A549 (cell line): ENCODE data around the gene CCL25. TPM values are rescaled to one million over a fixed set of nuclear protein-coding genes. Genes with fewer than 3 reads are reported as not detected.

Source experiments
- ATAC-seq, 2 experiments: fragments of 200-7000 bp in 1 of 2; fragments of >200 bp in 1 of 2; cut with Nextera tagmentation in 1 of 2; cut with Tn5 transposase in 1 of 2; 3 replicates each; pipeline versions ENCODE4 v1.8.0 to v1.9.1; 2018 to 2020; ENCODE audit warnings: mild to moderate bottlenecking in 1 of 2, moderate library complexity in 1 of 2
- CTCF ChIA-PET: fragments of 300-600 bp; sonication (Branson Sonifier 250); formaldehyde crosslinking; extraction: SDS; loops from one replicate; lab custom pipeline; 2021; ENCODE audit warnings: antibody characterized with exemption, inconsistent platforms; lab: Yijun Ruan, JAX
- POLR2A ChIA-PET: fragments of 350-600 bp; formaldehyde crosslinking; extraction: SDS; loops from one replicate; lab custom pipeline; 2021; ENCODE audit warnings: antibody characterized with exemption, inconsistent platforms; lab: Yijun Ruan, JAX
- DNase-seq, 2 experiments: peaks; one replicate each; pipeline versions ENCODE4 v3.0.0 to v3.0.0-alpha.2; 2011 to 2016; ENCODE audit warnings: low read depth in 1 of 2, low spot score in 1 of 2
- FAIRE-seq: peaks from 2 replicates; lab custom pipeline; 2011; peaks lifted over from hg19 to GRCh38; lab: Jason Lieb, UNC
- H3K27ac ChIP-seq, 2 experiments: fragments of >200 bp; sonication (Bioruptor Twin); formaldehyde crosslinking; 3 replicates each; pipeline ENCODE4 v1.5.1; 2016 to 2017
- H3K4me1 ChIP-seq: fragments of >200 bp; sonication (Bioruptor Twin); formaldehyde crosslinking; 3 replicates; pipeline ENCODE4 v1.6.1; 2016
- H3K4me2 ChIP-seq: fragments of >200 bp; sonication (Bioruptor Twin); formaldehyde crosslinking; 3 replicates; pipeline ENCODE4 v1.6.1; 2016
- H3K4me3 ChIP-seq: fragments of >200 bp; sonication (Bioruptor Twin); formaldehyde crosslinking; 3 replicates; pipeline ENCODE4 v1.5.1; 2016
- H3K9me3 ChIP-seq: fragments of >200 bp; sonication (Bioruptor Twin); formaldehyde crosslinking; 3 replicates; pipeline ENCODE4 v1.6.1; 2016
- BCL3 ChIP-seq: fragments of >200 bp; sonication (Bioruptor Twin); formaldehyde crosslinking; IDR thresholded peaks from 3 replicates; pipeline ENCODE4 v1.6.1; 2016
- BHLHE40 ChIP-seq: IDR thresholded peaks from 2 replicates; pipeline ENCODE4 v1.6.1; 2012; ENCODE audit warnings: low read depth, low read length, inconsistent platforms
- CTCF ChIP-seq: fragments of >200 bp; sonication (Bioruptor Twin); formaldehyde crosslinking; IDR thresholded peaks from 3 replicates; pipeline ENCODE4 v1.5.1; 2016
- ESRRA ChIP-seq: fragments of 150-350 bp; IDR thresholded peaks from 2 replicates; pipeline ENCODE4 v1.6.1; 2014; ENCODE audit warnings: mild to moderate bottlenecking, low read length, borderline replicate concordance
- FOSB ChIP-seq: fragments of 250-450 bp; sonication (Bioruptor Pico); IDR thresholded peaks from 2 replicates; pipeline ENCODE4 v1.5.0; 2020; ENCODE audit warnings: mild to moderate bottlenecking, moderate library complexity
- FOSL2 ChIP-seq, 2 experiments: fragments of 450-650 bp in 1 of 2; fragments of >200 bp in 1 of 2; sonication (Bioruptor Twin) in 1 of 2; formaldehyde crosslinking; IDR thresholded peaks; 2 replicates each; pipeline versions ENCODE4 v1.5.0 to v1.6.1; 2016 to 2020; ENCODE audit warnings: mild to moderate bottlenecking in 1 of 2, moderate library complexity in 1 of 2
- JUN ChIP-seq, 2 experiments: fragments of >200 bp; sonication (Bioruptor Twin); formaldehyde crosslinking; IDR thresholded peaks; 2 replicates in 1 of 2; 3 replicates in 1 of 2; pipeline ENCODE4 v1.6.1; 2016 to 2017
- MAZ ChIP-seq: fragments of 150-350 bp; IDR thresholded peaks from 2 replicates; pipeline ENCODE4 v1.6.1; 2014; ENCODE audit warnings: antibody characterized with exemption, low read depth, low read length, borderline replicate concordance
- NPAS2 ChIP-seq: fragments of 250-450 bp; sonication (Bioruptor Pico); IDR thresholded peaks from 2 replicates; pipeline ENCODE4 v1.8.0; 2022; ENCODE audit warnings: mild to moderate bottlenecking, moderate library complexity, borderline replicate concordance
- PHF8 ChIP-seq: fragments of 200-600 bp; sonication (generic); IDR thresholded peaks from 2 replicates; pipeline ENCODE4 v1.6.1; 2016; ENCODE audit warnings: low read depth, mild to moderate bottlenecking, antibody characterized with exemption, moderate library complexity, borderline replicate concordance
- RARB ChIP-seq: fragments of 250-450 bp; sonication (Bioruptor Pico); IDR thresholded peaks from 2 replicates; pipeline ENCODE4 v1.8.0; 2021; ENCODE audit warnings: mild to moderate bottlenecking, moderate library complexity
- RNF2 ChIP-seq: fragments of 200-600 bp; sonication (generic); IDR thresholded peaks from 2 replicates; pipeline ENCODE4 v1.6.1; 2016; ENCODE audit warnings: low read depth, mild to moderate bottlenecking, antibody characterized with exemption, moderate library complexity, borderline replicate concordance
- SREBF2 ChIP-seq: fragments of 450-650 bp; IDR thresholded peaks from 2 replicates; pipeline ENCODE4 v1.6.1; 2014; ENCODE audit warnings: mild to moderate bottlenecking, moderate library complexity
- USF2 ChIP-seq: fragments of 450-650 bp; IDR thresholded peaks from 2 replicates; pipeline ENCODE4 v1.6.1; 2014; ENCODE audit warnings: antibody characterized with exemption
- ZC3H11A ChIP-seq: fragments of 450-650 bp; IDR thresholded peaks from 2 replicates; pipeline ENCODE4 v1.6.1; 2014; ENCODE audit warnings: antibody characterized with exemption, mild to moderate bottlenecking
- ZFP36 ChIP-seq: fragments of 450-650 bp; IDR thresholded peaks from 2 replicates; pipeline ENCODE4 v1.6.1; 2014; ENCODE audit warnings: borderline replicate concordance; ENCODE audit not compliant: partially characterized antibody
- ZNF302 ChIP-seq: fragments of 250-450 bp; sonication (Bioruptor Pico); IDR thresholded peaks from 2 replicates; pipeline ENCODE4 v1.9.0; 2021; ENCODE audit warnings: inconsistent platforms, mild to moderate bottlenecking, moderate library complexity
- ZSCAN20 ChIP-seq: fragments of 250-450 bp; sonication (Bioruptor Pico); IDR thresholded peaks from 2 replicates; pipeline ENCODE4 v1.8.0; 2022; ENCODE audit warnings: mild to moderate bottlenecking, moderate library complexity
- WGBS: methylation state at CpG from one replicate; pipeline ENCODE4 v1.1.6; 2017; ENCODE audit errors: missing lambda C conversion rate; 5-methylcytosine and 5-hydroxymethylcytosine counted together
- polyA plus RNA-seq, 4 experiments: library from polyadenylated mRNA; depleted of rRNA in 3 of 4; stranded (reverse); fragments of >200 nt; fragmentation: RNase III in 1 of 4; extraction: RNeasy Plus Mini Kit Qiagen cat#74134 plus additional on column Dnase treatment in 1 of 4; gene quantifications; 2 replicates in 3 of 4; 3 replicates in 1 of 4; pipeline ENCODE4 v1.2.3, GENCODE V29; 2011 to 2017

The CCL25 gene
- polyA plus RNA-seq, 2 of the 4 experiments (the other 2 are of a cell fraction): not detected

GRCh38 chr19:8108560-8109445, 56.2 kb downstream of the CCL25 start:
- H3K4me1 ChIP-seq: peaks cover 2% of the 10 kb centered on the region; the same call in 1 of the 3 replicates
- no peak for FAIRE-seq
- TF ChIP-seq NPAS2 (CRISPR knock-in tag) (no peak), MAZ (no peak), SREBF2 (no peak), ZFP36 (no peak), RARB (CRISPR knock-in tag) (no peak), FOSB (CRISPR knock-in tag) (no peak), USF2 (no peak), ESRRA (no peak)
- H3K4me3 ChIP-seq: no peak overlapping the region
- WGBS: 33% methylated on average over 10 of the region's 19 CpGs
- H3K27ac ChIP-seq: no peak overlapping the region
- no peak overlapping the region for H3K4me2 ChIP-seq
- no peaks in the 10 kb centered on the region for H3K9me3 ChIP-seq
- POLR2A ChIA-PET: no interaction called here
- 0 out of 6 replicates have a peak, but pooled peaks of 1 of the 2 experiments have one; percentile 16 for ATAC-seq
- CTCF ChIA-PET: interaction anchor here (0.6 to 0.9 kb wide), 2 partner anchors 20 to 42 kb away, joined by 3 to 4 read pairs; no protein-coding TSS in a partner anchor
- no peak for DNase-seq

- POLR2A ChIA-PET: no interaction called here
- CTCF ChIA-PET: interaction anchor here (0.6 kb wide), 1 partner anchor 19 kb away, joined by 4 read pairs; no protein-coding TSS in a partner anchor
- no peak for FAIRE-seq
- no peak overlapping the region for H3K27ac ChIP-seq
- 0 out of 6 replicates have a peak, but pooled peaks of 1 of the 2 experiments have one; percentile 11 for ATAC-seq
- no peak for TF ChIP-seq RNF2
- no peak for TF ChIP-seq JUN (IDR thresholded peaks at IDR 0.05)
- no peak for TF ChIP-seq PHF8
- no peak for TF ChIP-seq ZSCAN20
- TF ChIP-seq MAZ: no peak
- no peak for TF ChIP-seq BCL3
- no peak for TF ChIP-seq CTCF
- TF ChIP-seq ESRRA: no peak
- TF ChIP-seq BHLHE40: no peak
- TF ChIP-seq FOSL2 (IDR thresholded peaks at IDR 0.05): no peak
- TF ChIP-seq FOSL2 (CRISPR knock-in tag; IDR thresholded peaks at IDR 0.05): no peak
- no peak for TF ChIP-seq ZNF302 (CRISPR knock-in tag)
- no peak for TF ChIP-seq ZC3H11A
- TF ChIP-seq USF2: no peak
- no peaks in the 10 kb centered on the region for H3K9me3 ChIP-seq
- H3K4me3 ChIP-seq: no peak overlapping the region
- peaks cover 2% of the 10 kb centered on the region; the same call in 1 of the 3 replicates for H3K4me1 ChIP-seq
- DNase-seq: no peak
- no peak overlapping the region for H3K4me2 ChIP-seq
- WGBS: 33% methylated on average over 10 of the region's 12 CpGs
These were observed 56.9 kb downstream of the CCL25 start for GRCh38 chr19:8109455-8109854.
